Stimulated activated CD8-positive, alpha-beta memory T cell treated with anti-CD3 and anti-CD28 coated beads, Interleukin-4, amount 100 ng/mL, for 1 hour (primary cell): ENCODE results near the gene IL20RB.
"Not testable (repeated sequence)": the region's sequence is repeated elsewhere in the genome, so short reads cannot be mapped to it uniquely, and the experiment has no call there.

ENCODE experiments used
- DNase-seq, 2 donors: peaks; one replicate each; pipeline ENCODE4 v3.0.0-alpha.2; 2020; ENCODE audit warnings: low read depth in 2 of 2, low spot score in 1 of 2

Gene IL20RB

DNA sequence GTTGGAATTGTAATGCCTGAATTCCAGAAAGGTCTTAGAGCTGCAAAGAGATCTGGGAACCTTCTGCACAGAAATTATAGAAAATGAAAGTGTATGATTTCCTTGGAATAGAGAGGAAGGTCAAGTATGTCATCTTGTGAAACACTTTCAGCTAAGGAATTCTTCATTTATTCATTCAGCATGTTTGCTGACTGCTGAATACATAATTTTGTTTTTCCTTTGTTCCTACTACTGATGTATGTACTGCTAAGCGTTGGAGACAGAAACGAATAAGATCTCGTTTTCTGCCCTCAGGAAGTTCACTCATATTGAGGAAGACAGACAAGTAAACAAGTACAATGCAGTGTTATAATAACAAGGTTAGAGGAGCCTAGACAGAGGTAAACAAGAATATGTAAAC is 14.3 kb upstream of the IL20RB start:
- no peak for DNase-seq

DNA sequence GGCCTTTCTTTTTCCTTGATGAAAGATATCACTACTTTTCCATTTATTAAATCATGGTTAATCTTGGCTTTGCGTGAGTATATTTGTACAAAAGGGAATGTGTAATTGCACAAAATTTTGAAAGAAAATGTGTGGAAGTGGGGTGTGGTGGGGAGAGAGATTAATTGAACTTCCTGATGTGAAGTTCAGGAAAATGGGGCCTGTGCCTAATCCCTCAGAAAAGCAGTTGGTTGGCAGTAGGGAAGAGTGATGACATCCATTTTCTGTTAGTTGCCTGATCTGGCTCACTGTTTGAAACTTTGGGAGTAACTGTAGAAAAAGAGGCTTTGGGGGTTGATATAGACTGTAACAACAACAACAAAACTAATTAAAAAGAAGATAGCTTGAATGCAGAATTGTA is 10.8 kb upstream of the IL20RB start:
- DNase-seq: no peak

DNA sequence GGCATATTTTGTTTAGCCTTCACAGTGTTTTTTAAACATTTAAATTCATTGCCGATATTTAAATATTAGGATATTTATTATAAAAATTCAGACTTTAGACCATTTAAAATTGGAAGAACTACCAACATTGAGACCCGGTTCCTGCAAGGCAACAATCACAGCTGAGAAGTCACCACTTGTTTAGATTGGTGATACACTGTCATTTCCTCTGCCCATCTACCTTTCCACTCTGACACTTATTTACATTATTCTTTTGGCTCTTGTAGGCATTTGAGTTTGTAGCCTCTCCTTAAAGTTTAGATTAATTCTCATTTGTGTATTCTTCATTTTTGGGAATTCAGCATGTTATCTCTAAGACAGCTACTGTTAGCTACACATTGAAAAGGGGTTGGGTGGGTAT is 10.3 kb upstream of the IL20RB start:
- no peak for DNase-seq

DNA sequence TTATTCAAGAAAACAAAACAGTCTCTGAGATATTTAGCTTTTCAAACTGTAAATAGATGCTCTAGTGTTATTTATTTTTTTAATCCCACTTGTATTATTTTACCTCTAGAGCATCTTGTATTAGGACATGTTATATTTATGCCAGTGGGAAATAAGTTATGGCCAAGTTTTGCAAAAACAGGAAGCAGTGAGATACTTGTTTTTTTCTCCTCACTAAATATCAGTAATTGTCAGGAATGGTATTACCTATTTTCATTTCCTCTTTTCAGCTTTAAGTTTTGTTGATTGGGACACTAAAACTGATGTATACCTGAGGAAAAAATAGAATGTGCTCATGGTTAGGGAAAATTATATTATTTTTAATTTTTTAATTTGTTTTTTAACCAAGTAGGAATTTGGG is 8.6 kb upstream of the IL20RB start:
- no peak for DNase-seq

DNA sequence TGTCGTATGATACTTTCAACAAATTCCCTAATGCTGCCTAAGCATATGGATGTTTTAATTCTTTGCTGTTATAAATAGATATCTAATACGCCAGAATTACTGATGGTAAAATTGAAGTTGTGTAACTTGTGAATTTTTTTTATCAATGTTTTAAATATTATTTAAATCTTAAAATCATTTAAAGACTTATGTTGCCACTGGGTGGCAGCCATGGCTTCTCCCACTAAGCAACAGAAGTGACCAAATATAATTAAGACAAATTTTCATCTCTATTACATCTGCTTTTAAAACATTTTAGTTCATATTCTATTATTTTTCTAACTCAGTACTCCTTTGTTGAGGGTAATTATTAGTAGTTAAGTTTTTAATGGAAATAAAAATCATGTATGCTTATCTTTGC is 8.1 kb upstream of the IL20RB start:
- no peak for DNase-seq

DNA sequence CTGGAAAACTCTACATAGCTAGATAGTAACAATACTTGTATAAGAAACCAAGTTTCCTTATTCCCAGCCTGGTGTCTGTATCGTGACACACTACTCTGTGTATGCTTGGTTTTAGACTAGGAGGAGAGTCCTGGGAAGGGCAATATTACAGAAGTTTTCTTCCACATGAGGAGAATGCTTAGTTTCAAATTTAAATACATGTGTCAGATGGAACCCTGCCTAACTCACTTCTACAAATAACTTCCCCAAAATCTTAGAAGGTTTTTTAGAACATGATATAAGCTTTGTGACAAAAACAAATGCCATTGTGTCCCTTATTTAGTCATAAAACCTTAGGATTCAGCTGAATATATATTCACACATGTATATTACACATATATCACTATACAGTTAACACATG is 7.2 kb upstream of the IL20RB start:
- no peak for DNase-seq

DNA sequence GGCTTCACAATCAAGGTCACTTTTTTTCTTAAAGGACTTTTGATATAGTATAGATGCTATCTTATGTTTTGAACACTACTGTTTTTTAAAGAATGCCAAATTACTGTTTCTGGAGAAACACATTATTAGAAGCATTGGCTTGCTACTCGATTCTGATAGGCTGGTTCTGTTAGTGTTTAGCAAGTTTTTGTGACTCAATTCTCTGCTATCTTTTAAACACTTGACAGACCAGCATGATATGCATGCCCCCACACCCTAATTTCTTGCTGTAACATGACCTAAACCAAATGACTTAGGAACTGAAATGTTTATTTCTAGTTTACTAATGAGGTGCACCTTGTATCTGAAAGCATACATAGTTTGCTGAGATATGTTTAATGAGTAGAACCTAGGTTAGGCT is 5.5 kb upstream of the IL20RB start:
- no peak for DNase-seq

DNA sequence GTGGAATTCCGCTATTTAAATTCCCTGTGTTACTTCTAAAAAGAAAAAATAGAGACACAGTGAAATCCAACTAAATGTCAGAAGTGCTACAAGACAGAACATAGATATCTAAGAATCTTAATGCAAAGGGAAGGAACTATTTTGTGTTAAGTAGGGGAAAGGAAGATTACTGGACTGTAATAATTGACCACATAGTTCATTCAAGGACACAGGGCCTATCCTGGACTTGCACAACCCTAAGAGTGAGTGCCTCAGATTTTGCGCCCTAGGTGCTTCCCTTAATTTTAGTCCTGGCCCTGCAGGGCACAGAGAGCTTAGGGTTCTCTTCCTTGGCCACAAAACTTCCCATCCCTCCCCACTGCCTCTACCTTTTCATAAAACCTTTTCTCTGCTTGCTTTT is 3.5 kb upstream of the IL20RB start:
- DNase-seq: no peak

DNA sequence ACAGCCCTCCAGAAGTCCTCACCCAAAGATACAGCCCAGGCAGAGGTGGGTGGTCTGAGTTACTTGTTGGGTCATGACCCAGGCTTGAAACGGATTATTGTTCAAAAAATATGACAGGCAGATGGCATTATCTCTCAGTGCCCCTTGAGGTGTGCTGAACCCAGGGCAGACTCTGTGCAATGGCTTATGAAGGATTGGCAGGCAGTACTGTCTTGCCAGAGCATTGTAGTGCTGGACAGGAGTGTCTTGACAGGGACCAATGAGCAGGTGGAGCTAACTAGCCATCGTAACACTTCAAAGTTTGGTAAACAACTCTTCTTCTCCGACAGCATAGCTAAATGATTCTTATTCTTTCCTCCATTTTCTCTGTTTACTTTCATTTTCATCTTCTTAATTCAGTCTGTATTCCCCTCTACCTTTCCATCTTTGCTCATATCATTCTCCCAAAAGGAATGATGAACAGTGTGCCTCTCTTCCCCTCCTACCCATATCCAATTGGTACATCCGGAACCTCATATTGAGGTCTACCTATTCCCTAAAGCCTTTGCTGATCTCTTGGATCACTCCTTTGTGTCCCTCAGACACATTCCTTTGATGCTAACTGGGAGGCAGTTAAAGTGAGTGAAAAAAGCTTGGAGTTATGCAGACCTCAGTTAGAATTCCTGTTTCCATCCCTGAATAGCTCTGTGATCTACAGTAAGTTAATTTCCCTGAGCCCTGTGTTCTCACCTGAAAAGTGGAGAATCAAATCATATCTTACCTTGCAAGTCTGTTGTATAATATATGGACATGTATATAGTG is 2.6 kb upstream of the IL20RB start:
- no peak for DNase-seq

DNA sequence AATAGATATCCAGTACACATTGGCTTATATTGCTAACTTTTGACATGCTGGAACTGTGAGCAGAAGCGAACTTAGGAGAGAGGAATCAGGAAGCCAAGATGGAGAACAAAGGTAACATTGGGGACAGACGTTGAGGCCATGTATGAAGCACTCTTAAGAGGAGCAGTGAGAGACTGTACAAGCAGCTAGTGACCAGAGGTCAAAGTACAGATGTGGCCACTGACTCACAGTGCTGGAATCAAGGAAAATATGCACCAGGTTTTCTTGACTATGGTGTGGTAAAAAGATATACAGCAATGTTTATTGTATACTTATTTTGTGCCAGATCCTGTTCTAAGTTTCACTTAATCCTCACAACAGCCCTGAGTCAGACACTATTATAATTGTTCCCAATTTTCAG is 2.0 kb upstream of the IL20RB start:
- no peak for DNase-seq

DNA sequence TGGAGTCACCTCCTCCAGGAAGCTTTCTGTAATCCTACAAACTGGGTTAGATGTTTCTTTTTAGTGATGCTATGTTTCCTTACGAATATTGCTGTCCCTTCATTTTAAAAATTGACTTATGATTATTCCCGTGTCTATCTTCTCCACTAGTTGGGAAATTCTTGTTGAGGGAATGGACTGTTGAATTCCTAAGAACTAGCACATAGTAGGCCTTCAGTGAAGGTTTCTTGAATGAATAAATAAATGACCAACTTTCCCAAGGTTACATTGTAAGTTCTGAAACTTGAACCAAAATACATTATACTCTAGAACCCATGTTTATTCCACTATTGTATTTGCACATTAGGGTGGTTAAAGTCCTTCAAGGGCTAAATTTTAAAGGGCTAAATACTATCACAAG is 812 bp upstream of the IL20RB start:
- DNase-seq: no peak

DNA sequence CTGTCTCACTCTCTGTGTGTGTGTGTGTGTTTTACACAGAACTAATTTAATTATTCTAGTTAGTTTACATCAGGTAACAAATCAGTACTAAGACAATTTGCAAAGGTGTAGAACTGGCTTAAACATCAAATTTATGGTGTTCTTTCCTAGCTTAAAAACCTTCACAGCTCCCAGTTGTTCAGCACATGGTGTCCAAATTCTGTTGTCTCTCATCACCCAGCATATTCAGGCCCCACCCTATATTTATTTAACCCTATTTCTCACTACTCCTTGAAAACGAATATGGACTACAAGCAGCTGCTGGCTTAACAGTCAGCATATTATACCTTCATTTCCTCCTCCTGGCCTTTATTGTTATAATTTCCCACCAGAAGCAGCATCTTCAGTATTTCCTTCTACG is 1.2 kb downstream of the IL20RB start:
- DNase-seq: no peak

DNA sequence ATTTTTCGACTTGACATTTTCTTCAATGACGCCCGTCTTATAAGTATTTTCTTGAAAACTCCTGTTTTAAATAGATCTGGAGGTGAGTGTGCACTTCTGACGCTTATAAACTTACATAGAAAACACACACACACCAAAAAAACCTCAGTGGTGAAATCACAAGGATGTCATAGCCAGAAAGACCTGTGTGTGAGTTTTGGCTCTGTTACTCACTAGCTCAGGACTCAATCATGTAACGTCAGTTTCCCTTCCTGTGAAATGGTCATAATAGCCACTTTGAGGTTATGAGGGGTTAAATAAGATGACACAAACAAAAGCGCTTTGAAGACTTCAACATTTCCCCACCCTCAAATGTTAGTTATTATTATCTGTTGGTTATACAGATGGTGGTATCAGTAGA is 1.8 kb downstream of the IL20RB start:
- DNase-seq: no peak

DNA sequence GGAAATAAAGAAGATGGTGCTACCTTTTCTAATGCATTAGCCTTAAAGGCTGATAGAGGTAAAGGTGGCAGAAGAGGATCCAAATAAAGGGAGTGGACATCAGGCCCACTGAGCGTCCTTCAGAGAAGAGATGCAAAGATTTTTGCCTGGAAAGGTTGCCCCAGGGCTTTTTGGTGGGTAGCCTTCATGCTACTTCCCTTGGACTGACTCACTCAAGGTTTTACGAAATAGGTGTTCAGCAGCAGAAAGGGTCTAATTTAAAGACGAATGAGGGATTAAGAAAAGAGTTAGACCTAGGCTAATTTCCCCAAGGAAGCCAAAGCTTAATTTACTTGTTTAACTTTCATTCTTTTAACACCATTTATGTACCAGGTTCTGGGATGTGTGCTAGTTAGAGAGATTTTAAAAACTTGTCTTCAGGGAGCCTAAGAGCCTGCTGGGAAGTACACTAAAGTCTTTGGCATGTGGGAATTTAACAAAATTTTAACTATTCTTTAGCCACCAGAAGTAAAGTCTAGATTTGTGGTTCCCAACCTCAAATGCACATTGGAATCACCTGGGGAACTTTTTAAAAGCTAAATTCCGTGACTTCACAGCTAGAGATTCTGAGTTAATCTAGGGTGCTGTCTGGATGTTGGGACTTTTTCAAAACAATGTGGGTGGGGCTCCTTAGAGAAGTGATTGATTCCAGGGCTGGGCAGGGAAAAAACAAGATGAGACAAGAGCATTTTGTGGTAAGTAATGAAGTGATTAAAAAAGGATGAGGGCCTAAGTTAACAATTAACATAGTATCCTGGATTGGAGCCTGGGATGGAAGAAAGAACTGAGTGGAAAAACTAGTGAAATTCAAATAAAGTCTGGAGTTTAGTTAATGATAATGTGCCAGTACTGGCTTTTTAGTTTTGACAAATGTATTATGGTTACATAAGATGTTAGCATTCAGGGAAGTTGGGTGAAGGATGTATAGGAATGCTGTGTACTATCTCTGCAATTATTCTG is 3.4 kb downstream of the IL20RB start:
- no peak for DNase-seq

DNA sequence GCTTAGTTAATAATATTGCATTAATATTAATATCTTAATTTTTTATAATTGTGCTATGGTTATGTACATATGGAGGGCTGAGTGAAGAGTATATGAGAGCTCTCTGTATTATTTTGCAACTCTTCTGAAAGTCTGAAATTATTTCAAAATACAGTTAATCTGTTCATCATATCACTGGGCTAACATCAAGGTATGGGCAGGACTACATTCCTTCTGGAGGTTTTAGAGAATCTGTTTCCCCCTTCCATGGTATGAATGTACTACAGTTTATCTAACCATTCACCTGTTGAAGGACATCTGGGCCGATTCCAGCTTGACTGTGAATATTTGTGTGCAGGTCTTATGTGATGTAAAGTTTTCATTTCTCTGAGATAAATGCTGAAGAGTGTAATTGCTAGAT is 5.1 kb downstream of the IL20RB start:
- DNase-seq: no peak

DNA sequence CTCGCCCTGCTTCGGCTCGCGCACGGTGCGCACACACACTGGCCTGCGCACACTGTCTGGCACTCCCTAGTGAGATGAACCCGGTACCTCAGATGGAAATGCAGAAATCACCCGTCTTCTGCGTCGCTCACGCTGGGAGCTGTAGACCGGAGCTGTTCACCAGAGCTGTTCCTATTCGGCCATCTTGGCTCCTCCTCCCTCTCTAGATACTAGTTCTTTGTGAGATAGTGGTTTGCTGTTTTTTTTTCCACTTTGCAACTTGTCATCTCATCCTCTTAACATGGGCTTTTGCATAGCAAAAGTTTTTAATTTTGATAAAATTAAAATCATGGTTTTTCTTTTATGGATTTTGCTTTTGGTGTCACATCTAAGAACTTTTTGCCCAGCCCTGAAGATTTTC is 11.8 kb downstream of the IL20RB start:
- DNase-seq: not testable (repeated sequence)

DNA sequence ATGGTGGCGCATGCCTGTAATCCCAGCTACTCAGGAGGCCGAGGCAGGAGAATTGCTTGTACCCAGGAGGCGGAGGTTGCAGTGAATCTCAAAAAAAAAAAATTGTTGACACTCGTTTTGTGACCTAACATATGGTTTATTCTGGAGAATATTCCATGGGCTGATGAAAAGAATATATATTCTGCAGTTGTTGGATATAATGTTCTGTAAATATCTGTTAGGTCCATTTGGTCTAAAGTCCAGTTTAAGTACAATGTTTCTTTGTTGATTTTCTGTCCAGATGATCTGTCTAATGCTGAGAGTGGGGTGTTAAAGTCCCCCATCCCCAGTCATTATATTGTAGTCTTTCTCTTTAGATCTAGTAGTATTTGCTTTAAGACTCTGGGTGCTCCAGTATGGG is 15.6 kb downstream of the IL20RB start:
- DNase-seq: no peak

DNA sequence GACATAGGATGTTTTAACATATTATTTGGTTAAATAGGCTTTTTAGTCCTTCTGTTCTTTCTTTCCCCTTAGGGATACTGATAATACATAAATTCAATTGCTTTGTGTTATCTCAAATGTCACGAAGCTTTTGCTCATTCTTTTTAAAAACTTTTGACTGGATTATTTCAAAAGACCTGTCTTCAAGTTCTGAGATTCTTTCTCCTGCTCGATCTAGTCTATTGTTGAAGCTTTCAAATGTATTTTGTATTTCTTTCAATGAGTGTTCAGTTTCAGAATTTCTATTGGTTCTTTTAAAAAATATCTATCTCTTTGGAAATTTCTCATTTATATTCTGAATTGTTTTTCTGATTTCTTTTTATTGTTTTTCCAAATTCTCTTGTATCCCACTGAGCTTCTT is 16.9 kb downstream of the IL20RB start:
- no peak for DNase-seq

DNA sequence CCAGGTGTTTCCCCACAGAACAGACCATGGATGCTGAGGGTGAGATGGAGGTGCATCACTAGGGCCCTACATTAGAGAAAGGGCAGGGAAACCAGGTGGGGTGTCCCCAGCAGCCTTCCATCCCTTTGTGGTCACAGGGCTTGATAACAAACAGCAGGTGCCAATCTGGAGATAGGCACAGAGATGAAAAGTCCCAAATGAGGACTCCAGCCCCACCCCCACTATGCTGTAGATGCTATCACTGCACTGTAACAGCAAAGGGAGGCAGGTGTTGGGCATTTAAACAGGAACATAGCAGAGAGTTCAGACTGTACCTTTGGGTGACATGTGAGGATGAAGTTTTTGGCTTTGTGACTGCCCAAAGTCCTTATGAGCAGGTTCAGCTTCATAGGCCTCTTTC is 21.4 kb downstream of the IL20RB start:
- DNase-seq: no peak

DNA sequence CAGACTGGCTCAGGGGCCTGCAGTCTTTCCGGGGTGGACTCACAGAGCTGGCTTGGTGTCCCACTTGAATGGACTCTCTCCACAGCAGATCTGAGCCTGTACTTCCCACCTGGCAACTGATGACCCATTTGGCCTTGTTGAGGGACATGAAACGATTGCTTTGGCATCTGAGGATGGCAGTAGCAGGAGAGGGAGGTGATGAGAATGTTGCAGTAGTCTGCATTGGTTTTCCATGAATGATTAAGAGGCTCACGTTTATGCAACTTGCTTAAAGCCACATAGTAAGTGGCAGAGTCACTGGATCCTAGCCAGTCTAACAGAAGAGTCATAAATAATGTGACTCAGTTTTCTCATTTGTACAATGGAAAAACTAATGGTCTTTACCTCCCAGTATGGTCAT is 21.9 kb downstream of the IL20RB start:
- no peak for DNase-seq

DNA sequence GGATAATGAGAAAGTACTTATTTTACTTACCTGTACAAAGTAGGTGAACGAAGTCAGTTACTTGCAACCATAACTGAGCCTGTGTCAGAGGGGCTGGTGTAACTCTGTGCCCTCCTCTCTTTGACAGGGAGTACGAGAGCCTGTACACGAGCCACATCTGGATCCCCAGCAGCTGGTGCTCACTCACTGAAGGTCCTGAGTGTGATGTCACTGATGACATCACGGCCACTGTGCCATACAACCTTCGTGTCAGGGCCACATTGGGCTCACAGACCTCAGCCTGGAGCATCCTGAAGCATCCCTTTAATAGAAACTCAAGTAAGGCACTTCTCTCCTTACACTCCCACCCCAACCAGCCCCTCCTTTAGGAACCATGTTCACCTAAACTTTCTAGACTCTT is 24.2 kb downstream of the IL20RB start:
- DNase-seq: no peak

DNA sequence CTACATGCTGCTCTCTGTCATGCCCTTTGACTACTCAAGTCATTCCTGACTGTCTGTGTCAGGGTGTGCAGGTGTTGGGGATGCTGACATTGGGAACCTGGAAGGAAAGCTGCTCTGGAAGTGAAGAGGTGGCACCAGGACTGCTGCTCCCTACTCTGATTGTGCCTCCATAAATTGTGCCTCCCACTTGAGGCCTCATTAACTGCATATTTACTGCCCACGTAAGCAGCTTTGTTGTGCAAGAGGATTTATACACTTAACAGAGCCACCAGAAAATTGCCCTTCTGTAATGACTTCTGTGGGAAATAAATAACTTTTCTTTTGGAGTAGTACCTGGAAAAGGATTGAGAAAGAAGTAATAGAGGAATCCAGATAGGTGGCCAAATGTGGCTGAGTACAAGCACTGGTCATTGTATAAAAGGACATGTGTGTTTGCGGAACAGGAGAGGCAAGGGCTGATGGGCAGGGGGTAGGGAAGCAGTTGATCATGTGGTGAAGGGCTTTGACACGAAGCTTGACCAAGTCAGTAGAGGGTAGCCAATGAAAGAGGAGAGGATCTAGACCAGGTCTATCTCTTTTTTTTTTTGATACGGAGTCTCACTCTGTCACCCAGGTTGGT is 24.8 kb downstream of the IL20RB start:
- no peak for DNase-seq
